ENCODE measurements around the gene ZNF280A. TPM values are rescaled to one million over a fixed set of nuclear protein-coding genes. Genes with fewer than 3 reads are reported as not detected.
A peak's percentile ranks its signal among the peaks of the same experiment; 100 is the strongest.

The ZNF280A gene
- total and polyA plus RNA-seq, 9 of the 15 experiments (the other 6 are each of a cell fraction or from before 2014, with no cell fraction given): 19.0 to 40.8 (median 28.6) TPM

GRCh38 chr22:22507743-22508273 lies 12.3 kb downstream of the ZNF280A start (continued):
- TF ChIP-seq THRA (IDR thresholded peaks at IDR 0.05): no peak
- no peak for TF ChIP-seq IRF9 (tag; IDR thresholded peaks at IDR 0.05)

- Histone ChIP-seq H3K4me1 (replicated peaks in 1 of 2; ENCODE audit: control insufficient read depth in 2 of 2, insufficient read depth in 2 of 2, low read length in 2 of 2) (peaks cover 12 to 13% of the 10 kb centered on the region in 2 experiments; a peak in 4 of 5 replicates), H3K9me1 (ENCODE audit: control insufficient read depth, insufficient read depth, low read length) (no peaks in the 10 kb centered on the region), H3K4me3 (no peak overlapping the region), H3K27me3 (ENCODE audit: control insufficient read depth in 2 of 2, insufficient read depth in 2 of 2, low read length in 2 of 2) (no peaks in the 10 kb centered on the region), H3K9ac (ENCODE audit: insufficient read depth in 1 of 2, low read depth in 2 of 2, low read length in 2 of 2) (peak overlapping the region in 1 of 2 experiments; percentile 6; a peak in 1 of 4 replicates), H3K27ac (ENCODE audit: extremely low read depth, low read depth, low read length) (no peak overlapping the region; the same call in 2 of the 3 replicates), H3K4me2 (ENCODE audit: insufficient read depth, low read length) (no peak overlapping the region), H3K36me3 (ENCODE audit: control insufficient read depth, insufficient read depth, low read length) (peaks cover 57% of the 10 kb centered on the region), H3K9me3 (replicated peaks; ENCODE audit: control insufficient read depth, insufficient read depth, low read depth, low read length) (peaks cover 18% of the 10 kb centered on the region), H3K79me2 (ENCODE audit: control insufficient read depth, insufficient read depth, low read length) (peaks cover 27% of the 10 kb centered on the region), H2AFZ (ENCODE audit: low read depth, low read length) (no peak overlapping the region), H4K20me1 (replicated peaks; ENCODE audit: control insufficient read depth, insufficient read depth, low read length) (no peaks in the 10 kb centered on the region)
- FAIRE-seq: no peak
- in situ Hi-C loops (cut with MboI): no loop called here
- CTCF ChIA-PET (ENCODE audit: low intra/inter-chr PET ratio): interaction anchor here (0.6 to 2.6 kb wide), 3 partner anchors 43 to 605 kb away, joined by 4 to 10 read pairs (median 6); no protein-coding TSS in a partner anchor
- no TSS peak for BruUV-seq (replicated peaks)
- 96% methylated on average over 1 of the region's 1 CpG for WGBS (ENCODE audit: insufficient coverage, low coverage, missing lambda C conversion rate)
- no peak for DNase-seq (ENCODE audit: extremely low read depth in 1 of 4, low spot score in 3 of 4)
- no peak for ATAC-seq
- POLR2A ChIA-PET: interaction anchor here (0.5 to 12.8 kb wide), 12 partner anchors 9 to 405 kb away, joined by 3 to 289 read pairs (median 17); partner anchors contain the start of genes PRAME and ZNF280A
- intact Hi-C loops (cut with micrococcal nuclease): no loop called here
- TF ChIP-seq ZKSCAN3 (CRISPR knock-in tag; IDR thresholded peaks at IDR 0.05) (no peak), PREB (CRISPR knock-in tag; IDR thresholded peaks at IDR 0.05) (no peak), TFAP4 (CRISPR knock-in tag; IDR thresholded peaks at IDR 0.05; ENCODE audit: borderline replicate concordance) (no peak), JUN (IDR thresholded peaks at IDR 0.05; ENCODE audit: borderline replicate concordance, low read depth, low read length) (no peak), JUN (CRISPR knock-in tag; IDR thresholded peaks at IDR 0.05; ENCODE audit: borderline replicate concordance) (peak; percentile 10; the same call in 1 of the 2 replicates), CBX8 (IDR thresholded peaks at IDR 0.05; ENCODE audit: borderline replicate concordance, extremely low read depth, low read depth, low read length, poor library complexity, severe bottlenecking) (no peak), TEAD1 (CRISPR knock-in tag; IDR thresholded peaks at IDR 0.05) (peak in 1 of 2 experiments; percentile 83; a peak in 2 of 4 replicates), GTF2E2 (tag; IDR thresholded peaks at IDR 0.05) (no peak), LARP7 (IDR thresholded peaks at IDR 0.05) (no peak), TEAD4 (IDR thresholded peaks at IDR 0.05; ENCODE audit: low read length) (no peak), TEAD4 (CRISPR knock-in tag; IDR thresholded peaks at IDR 0.05; ENCODE audit: borderline replicate concordance) (0 out of 2 replicates have a peak, but pooled peaks have one; percentile 25), USF1 (CRISPR knock-in tag; IDR thresholded peaks at IDR 0.05) (peak; percentile 45; the same call in 1 of the 2 replicates)
Observed at GRCh38 chr22:22506736-22507135, 13.3 kb downstream of the ZNF280A start.

All from K562 (cell line).